Heart left ventricle (tissue), 13 donors: ENCODE results near the gene LPAR3.

Source experiments
- POLR2A ChIP-seq, 2 donors: fragments of 450-650 bp; IDR thresholded peaks; one replicate each; pipeline ENCODE4 v1.6.1; 2017; ENCODE audit warnings: antibody characterized with exemption in 2 of 2, mild to moderate bottlenecking in 2 of 2, moderate library complexity in 2 of 2
- TF ChIP-seq, protein P1 (sequence below), 12 donors: fragments of 200-600 bp; sonication (generic) in 4 of 12; IDR thresholded peaks; one replicate each; pipeline versions ENCODE4 v1.5.0 to v1.8.0; 2018 to 2022; ENCODE audit warnings: antibody characterized with exemption in 12 of 12, mild to moderate bottlenecking in 5 of 12
- donor health status: ischemic (EF 13 %, LVEDD 7.1; RV severe dilation, severe dysfunction).
- donor health status: DM: no; HTN: yes; CAD: no.
- donor health status: DM: no; HTN: no; CAD: no.
- donor health status: ischemic (EF 25% LVEDD 6.9; RV normal size, moderate dysfunction).
- donor health status: ischemic (EF 25% LVEDD 5.7; RV mildly dilated, moderate dysfunction).
- donor health status: ischemic (EF 35%, LVEDD 5.7; RV mildly dilated, moderate dysfunction).
- donor health status: nonischemic (EF 11% LVEDD 7.7; RV severe dilation, severe dysfunction).
- donor health status: DM: yes; HTN: yes; CAD: no.
- donor health status: PGD.
- donor health status: ischemic (EF 29% LVEDD 5.4; RV normal size, mild dysfunction).
- donor health status: nonischemic (EF 23%, LVEDD 6.1; RV moderate dilation, normal function).

DNA sequence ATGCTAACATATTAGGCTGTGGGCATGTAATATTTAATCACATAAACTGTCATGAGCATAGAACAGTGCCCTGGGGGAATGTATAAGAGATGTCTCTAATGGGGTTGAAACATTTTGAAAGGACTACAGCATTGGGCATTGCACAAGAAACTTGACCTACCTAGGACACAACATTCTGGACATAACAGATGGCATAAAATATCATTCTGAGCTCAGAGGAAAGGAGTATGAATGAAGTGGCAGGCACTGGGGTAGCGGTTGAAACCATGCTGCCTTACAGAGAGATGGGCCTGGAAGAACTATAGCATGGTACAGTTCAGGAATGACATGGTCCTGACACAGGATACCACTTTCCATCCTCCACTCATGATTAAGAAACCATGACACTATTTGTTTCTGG, 69.0 kb downstream of the LPAR3 start:
- TF ChIP-seq, protein P1, sequence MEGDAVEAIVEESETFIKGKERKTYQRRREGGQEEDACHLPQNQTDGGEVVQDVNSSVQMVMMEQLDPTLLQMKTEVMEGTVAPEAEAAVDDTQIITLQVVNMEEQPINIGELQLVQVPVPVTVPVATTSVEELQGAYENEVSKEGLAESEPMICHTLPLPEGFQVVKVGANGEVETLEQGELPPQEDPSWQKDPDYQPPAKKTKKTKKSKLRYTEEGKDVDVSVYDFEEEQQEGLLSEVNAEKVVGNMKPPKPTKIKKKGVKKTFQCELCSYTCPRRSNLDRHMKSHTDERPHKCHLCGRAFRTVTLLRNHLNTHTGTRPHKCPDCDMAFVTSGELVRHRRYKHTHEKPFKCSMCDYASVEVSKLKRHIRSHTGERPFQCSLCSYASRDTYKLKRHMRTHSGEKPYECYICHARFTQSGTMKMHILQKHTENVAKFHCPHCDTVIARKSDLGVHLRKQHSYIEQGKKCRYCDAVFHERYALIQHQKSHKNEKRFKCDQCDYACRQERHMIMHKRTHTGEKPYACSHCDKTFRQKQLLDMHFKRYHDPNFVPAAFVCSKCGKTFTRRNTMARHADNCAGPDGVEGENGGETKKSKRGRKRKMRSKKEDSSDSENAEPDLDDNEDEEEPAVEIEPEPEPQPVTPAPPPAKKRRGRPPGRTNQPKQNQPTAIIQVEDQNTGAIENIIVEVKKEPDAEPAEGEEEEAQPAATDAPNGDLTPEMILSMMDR (IDR thresholded peaks at IDR 0.05): no peak
- no peak for TF ChIP-seq POLR2A (IDR thresholded peaks at IDR 0.05)
